ENCODE measurements around the gene SLC6A3.

Gene SLC6A3

GRCh38 chr5:1442222-1443145 is 2.8 kb downstream of the SLC6A3 start:
- DNase-seq (ENCODE audit: low read depth in 2 of 2), result no peak

DNA sequence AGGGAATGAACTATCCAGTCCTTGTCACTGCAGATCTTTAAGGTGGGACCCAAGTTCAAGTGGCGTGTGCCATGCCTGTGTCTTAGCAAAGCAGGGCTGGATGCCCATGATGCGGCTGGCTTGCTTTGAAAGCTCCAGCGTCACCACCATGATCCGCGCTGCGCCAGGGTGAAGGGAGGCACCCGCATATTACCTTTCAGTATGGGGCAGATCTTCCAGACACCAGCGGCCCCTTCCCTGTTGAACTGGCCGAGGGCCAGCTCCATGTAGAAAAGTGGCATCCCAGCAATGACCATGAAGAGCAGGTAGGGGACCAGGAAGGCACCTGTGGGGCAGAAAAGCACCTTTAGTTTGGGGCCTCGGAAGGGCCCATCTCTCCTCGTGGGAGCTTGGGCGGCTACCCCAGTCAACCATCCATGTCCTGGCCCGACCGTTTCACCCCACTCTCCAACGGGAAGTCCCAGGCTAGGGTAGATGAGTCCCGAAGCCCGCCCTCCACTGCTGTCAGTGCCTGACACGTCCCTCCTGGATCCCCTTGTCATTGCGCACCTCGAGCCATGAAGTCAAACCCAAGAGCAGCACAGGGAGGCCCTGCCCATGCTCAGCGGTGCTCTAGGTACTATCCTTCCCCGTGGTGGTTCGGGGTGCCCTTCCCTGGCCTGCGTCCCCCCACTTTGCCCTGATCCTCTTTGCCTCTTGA is 3.9 kb downstream of the SLC6A3 start:
- no peak for DNase-seq (ENCODE audit: low read depth in 2 of 2)

DNA sequence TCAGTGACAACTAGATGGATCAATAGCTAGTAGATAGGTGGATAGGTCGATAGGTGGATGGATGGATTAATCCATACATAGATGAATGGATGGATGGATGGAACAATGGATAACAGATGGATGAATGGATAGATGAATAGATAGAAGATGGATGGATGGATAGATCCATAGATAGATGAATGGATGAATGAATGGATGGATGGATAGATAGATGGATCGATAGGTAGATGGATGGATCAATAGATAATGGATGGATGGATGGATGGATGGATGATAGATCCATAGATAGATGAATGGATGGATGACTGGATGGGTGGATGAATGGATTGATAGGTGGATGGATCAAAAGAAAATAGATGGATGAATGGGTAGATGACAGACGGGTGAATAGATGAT is 5.1 kb downstream of the SLC6A3 start:
- no peak for DNase-seq (ENCODE audit: low read depth in 2 of 2)

GRCh38 chr5:1439388-1440097 is 5.7 kb downstream of the SLC6A3 start:
- no peak for DNase-seq (ENCODE audit: low read depth in 2 of 2)

DNA sequence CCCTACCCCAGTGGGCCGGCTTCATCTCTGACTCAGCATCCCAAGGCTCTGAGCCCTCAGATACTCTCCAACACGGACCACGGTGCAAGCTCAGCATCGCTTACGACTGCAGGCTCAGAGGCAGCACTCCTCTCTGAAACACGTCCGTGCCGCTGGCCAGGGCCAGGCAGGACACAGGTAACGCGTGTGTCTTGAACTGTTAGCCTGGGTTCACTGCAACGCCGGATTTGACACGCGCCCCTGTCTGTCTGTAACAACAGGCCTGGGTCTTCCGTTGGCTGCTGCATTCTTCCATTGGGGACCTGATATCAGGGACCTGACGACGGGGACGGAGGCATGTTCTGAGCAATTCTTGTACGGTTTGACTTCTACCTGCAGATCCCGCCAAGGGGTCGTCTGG is 6.4 kb downstream of the SLC6A3 start:
- DNase-seq (ENCODE audit: low read depth in 2 of 2), result no peak

DNA sequence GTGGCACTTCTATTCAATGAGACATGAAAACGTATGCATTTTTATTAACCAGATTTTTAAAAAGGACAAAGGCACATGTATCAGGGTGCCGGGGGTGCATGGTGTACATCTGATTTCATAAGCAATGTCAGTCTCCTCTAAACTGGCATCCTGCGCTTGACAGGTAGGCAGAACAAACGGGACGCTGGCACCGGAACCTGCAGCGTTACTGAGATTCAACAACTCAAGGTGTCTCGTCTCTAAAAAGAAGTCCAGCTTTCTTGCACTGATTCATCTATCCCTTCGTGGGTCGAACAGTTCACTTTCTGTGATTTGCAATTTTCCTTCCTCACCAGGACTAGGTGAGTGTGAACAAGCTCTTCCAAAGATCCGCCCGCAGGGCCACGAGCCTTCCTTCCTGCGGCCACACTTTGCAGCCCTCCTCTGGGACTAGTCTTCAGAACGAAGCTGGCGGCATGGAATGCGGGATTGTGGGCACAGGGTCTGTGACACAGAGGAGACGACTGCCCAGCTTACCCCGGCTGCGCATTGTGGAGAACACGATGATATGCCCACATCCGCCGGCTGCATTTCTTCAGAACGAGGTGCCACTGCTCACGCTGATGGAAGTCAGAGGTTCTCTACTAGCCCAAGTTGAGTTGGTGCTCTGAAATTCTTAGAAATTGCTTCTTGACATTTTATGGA is 7.2 kb downstream of the SLC6A3 start:
- no peak for DNase-seq (ENCODE audit: low read depth in 2 of 2)

- no peak for DNase-seq (ENCODE audit: low read depth in 2 of 2)
Observed at GRCh38 chr5:1437226-1437829, 7.9 kb downstream of the SLC6A3 start.

DNA sequence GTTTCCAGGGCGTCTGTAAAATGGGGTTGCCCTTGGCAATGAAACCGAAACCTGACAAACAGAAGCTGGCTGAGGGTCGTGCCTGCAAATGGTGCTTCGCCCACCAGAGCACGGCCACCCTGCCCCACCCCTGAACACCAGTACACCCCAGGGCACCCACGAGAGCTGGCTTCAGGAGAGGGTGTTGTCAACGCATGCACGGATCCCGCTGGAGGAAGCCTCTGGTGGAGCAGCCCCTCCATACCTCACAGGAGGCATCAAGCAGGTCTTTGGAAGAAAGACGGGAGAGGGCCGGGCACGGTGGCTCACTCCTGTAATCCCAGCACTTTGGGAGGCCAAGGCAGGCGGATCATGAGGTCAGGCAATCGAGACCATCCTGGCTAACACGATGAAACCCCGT is 8.6 kb downstream of the SLC6A3 start:
- DNase-seq (ENCODE audit: low read depth in 2 of 2), result no peak

GRCh38 chr5:1436036-1436435 is 9.2 kb downstream of the SLC6A3 start:
- no peak for DNase-seq (ENCODE audit: low read depth in 2 of 2)

- no peak for DNase-seq (ENCODE audit: low read depth in 2 of 2)
Observed at GRCh38 chr5:1435369-1435768, 9.9 kb downstream of the SLC6A3 start.

GRCh38 chr5:1432296-1432695 is 12.9 kb downstream of the SLC6A3 start:
- no peak for DNase-seq (ENCODE audit: low read depth in 2 of 2)

DNA sequence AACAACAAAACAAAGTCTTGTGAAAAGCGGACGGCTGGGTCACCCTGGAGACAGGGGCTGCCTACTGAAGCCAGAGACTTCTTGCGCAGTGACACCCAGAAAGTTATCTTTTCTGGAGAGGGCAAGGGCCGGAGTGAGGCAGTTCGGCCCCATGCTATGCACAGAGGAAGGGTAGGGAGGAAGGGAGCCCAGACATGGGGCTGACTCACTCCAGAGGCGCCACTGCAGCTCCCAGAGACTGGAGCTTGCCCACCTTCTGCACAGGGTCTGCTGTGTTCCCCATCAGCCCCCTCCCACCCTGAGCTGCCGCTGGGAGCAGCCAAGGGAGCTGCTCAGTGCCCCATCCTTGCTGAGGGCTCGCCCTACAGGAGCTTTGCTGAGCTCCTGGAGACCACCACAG is 13.3 kb downstream of the SLC6A3 start:
- DNase-seq (ENCODE audit: low read depth in 2 of 2), result no peak

- DNase-seq (ENCODE audit: low read depth in 2 of 2), result no peak
Observed at GRCh38 chr5:1431021-1431811, 14.0 kb downstream of the SLC6A3 start.

GRCh38 chr5:1430121-1430795 is 15.0 kb downstream of the SLC6A3 start:
- no peak for DNase-seq (ENCODE audit: low read depth in 2 of 2)

DNA sequence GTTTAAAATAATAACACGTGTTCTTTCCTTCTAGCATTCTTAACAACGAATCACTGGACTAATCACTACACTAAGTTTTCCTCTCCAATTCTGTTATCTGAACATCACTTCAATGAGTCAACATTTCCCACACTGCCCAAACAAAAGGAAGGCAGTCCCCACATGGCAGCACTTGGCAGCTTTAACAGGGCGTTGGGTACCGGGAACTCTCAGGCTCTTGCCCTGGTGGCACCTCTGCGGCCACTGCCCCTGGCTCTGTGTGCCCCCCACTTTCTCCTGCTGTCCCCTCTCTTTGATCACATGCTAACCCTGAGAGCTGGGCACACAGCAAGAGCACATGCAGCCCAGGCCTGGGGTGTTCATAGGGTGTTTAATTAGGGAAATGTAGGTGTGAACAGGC is 15.7 kb downstream of the SLC6A3 start:
- DNase-seq (ENCODE audit: low read depth in 2 of 2), result no peak

DNA sequence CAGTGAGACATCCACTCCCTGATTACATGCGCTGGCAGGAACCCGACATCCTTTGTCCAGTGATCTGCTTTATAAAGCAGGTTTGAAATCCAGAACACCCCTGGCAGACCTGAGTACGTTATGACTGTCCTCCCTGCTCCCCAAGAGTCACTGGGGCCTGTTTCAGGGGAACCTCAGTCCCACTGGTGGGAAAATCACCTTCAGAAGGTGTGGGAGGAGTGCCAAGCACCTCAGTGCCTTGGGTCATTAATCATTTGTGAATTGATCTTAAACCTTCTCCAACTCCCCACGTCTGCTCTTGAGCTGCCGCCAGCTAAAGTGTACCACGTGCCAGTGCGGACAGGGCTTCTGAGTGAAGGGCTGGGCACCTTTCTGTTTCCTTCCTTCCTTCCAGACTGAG is 16.2 kb downstream of the SLC6A3 start:
- DNase-seq (ENCODE audit: low read depth in 2 of 2), result no peak

GRCh38 chr5:1428107-1428506 is 17.1 kb downstream of the SLC6A3 start:
- DNase-seq (ENCODE audit: low read depth in 2 of 2), result no peak

DNA sequence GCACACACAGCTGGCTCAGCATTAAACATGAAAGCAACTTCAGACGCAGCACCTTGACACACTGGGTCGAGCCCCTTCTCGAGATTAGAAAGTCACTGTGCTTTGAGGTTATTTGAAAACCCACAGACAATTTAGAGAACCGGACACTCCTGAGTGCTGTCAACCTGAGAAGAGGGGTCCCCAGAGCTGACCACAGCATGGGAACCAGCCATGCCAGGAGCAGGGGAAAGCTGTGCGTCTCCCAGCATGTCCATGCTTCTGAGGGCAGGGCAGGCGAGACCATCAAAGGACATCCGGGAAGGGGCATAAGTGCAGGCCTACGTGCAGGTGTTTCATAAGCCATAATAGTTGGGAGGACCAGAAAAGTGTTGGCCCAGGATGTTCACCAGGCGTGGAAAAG is 20.5 kb downstream of the SLC6A3 start:
- DNase-seq (ENCODE audit: low read depth in 2 of 2), result no peak

GRCh38 chr5:1423901-1424603 is 21.2 kb downstream of the SLC6A3 start:
- no peak for DNase-seq (ENCODE audit: low read depth in 2 of 2)
